Retinal pigment epithelial cell (primary cell): ENCODE results near the gene EIF4E2.

Experiments
- DNase-seq: peaks from one replicate; pipeline ENCODE4 v3.0.0-alpha.2; 2010; ENCODE audit warnings: low read depth
- H3K4me3 ChIP-seq: 2 replicates; pipeline ENCODE4 v1.5.1; 2011; ENCODE audit warnings: mild to moderate bottlenecking, low read length, control low read depth, moderate library complexity
- CTCF ChIP-seq: conservative IDR thresholded peaks from 2 replicates; pipeline ENCODE4 v1.5.1; 2011; ENCODE audit warnings: low read depth, low read length, control low read depth, inconsistent platforms

The EIF4E2 gene

DNA sequence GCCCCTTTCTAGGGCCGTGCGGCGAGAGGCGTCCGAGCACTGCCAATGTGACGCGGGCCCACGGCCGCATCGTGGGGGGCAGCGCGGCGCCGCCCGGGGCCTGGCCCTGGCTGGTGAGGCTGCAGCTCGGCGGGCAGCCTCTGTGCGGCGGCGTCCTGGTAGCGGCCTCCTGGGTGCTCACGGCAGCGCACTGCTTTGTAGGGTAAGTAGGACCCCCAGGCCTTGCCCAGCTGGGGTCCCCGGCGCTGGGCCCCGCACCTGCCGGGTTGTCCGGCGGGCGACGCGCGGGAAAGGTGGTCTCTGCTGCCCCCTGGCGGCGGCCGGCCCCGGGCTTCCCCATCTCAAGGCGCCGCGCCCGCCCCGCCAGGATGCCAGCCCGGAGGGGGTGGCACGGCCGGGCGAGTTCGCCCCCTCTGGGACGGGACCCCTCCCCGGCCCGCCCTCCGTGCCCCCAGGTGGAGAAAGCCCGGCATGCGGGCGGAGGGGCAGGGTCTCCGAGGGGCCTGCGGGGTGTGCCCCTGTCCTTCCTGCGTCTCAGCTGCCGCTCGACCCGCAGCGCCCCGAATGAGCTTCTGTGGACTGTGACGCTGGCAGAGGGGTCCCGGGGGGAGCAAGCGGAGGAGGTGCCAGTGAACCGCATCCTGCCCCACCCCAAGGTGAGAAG, 28.4 kb upstream of the EIF4E2 start:
- no peak overlapping the region for H3K4me3 ChIP-seq

DNA sequence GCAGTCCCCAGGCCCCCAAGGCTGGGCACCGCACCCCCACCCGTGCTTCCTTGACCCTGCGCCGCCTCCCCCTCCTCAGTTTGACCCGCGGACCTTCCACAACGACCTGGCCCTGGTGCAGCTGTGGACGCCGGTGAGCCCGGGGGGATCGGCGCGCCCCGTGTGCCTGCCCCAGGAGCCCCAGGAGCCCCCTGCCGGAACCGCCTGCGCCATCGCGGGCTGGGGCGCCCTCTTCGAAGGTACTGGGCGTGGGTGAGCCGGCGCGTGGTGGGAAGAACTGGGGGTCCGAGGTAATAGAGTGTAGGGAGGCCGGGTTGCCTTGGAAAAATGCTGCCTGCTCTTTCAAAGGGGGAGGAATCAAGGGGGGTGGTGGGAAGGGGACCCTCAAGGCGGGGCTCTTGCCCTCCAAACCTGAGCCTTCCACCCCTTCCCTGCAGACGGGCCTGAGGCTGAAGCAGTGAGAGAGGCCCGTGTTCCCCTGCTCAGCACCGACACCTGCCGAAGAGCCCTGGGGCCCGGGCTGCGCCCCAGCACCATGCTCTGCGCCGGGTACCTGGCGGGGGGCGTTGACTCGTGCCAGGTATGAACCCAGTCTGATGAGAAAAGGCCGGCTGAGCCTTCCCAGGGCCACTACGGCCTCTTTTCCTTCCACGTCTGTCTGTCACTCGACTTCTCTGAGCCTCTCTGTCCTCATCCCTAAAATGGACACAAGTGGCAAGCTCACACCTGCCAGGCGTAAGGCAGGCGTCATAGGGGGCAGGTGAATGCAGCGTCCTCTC, 27.7 kb upstream of the EIF4E2 start:
- no peak for TF ChIP-seq CTCF
- no peak for DNase-seq
- H3K4me3 ChIP-seq: no peak overlapping the region

More for the DNA sequence above, 28.4 kb upstream of the EIF4E2 start:
- no peak for DNase-seq
- TF ChIP-seq CTCF: peak; percentile 58

GRCh38 chr2:232523402-232523681, 27.1 kb upstream of the EIF4E2 start:
- no peak overlapping the region for H3K4me3 ChIP-seq
- DNase-seq: no peak
- no peak for TF ChIP-seq CTCF

DNA sequence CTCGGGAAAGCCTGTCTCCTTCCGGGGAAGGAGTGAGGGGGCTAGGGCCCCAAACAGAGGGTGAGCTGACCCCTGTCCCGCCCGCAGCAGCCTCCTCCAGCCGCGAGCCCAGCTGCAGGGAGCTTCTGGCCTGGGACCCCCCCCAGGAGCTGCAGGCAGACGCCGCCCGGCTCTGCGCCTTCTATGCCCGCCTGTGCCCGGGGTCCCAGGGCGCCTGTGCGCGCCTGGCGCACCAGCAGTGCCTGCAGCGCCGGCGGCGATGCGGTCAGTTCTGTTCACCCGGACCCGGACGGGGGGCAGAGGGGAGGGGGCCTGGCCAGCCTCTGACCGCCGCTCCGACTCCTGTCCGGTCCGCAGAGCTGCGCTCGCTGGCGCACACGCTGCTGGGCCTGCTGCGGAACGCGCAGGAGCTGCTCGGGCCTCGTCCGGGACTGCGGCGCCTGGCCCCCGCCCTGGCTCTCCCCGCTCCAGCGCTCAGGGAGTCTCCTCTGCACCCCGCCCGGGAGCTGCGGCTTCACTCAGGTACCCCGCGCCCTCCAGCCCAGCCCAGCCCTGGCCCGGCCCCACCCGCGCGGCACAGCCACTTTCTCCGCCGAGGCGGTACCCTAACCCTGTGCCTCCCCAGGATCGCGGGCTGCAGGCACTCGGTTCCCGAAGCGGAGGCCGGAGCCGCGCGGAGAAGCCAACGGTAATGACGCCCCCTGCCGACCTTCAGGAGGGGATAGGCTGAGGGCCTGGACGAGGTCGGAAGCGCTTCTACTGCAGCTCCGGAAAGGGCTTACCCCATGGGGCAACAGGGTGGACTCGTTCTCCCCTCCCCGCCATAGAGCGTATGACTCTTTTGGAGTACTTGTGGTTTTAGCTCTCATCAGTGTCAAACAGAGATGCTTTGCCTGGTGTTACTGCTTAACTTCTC, 26.5 kb upstream of the EIF4E2 start:
- TF ChIP-seq CTCF: peak; percentile 47
- no peak overlapping the region for H3K4me3 ChIP-seq
- no peak for DNase-seq

- no peak for TF ChIP-seq CTCF
- no peak overlapping the region for H3K4me3 ChIP-seq
- no peak for DNase-seq
Observed at GRCh38 chr2:232524771-232525170, 25.7 kb upstream of the EIF4E2 start.

GRCh38 chr2:232525199-232525598, 25.3 kb upstream of the EIF4E2 start:
- H3K4me3 ChIP-seq: no peak overlapping the region
- no peak for TF ChIP-seq CTCF
- DNase-seq: no peak
